Stromal cell of bone marrow (primary cell): ENCODE measurements around the gene OR10H5.
"Not testable (repeated sequence)": the region's sequence is repeated elsewhere in the genome, so short reads cannot be mapped to it uniquely, and the experiment has no call there.

Source experiments
- DNase-seq: peaks from one replicate; pipeline ENCODE4 v3.0.0-alpha.2; 2012; ENCODE audit warnings: low read depth

Gene OR10H5

GRCh38 chr19:15787611-15788155, at the start of gene OR10H5:
Gene OR10H5, plus strand, starts transcription at chr19:15787661. Its CDS starts 6,388 bp downstream, at chr19:15794049.
- no peak for DNase-seq

GRCh38 chr19:15737722-15738121, 49.7 kb upstream of the OR10H5 start, which contains the start of gene OR10H3:
Gene OR10H3, plus strand, starts transcription at chr19:15737985. Its CDS starts 3,408 bp downstream, at chr19:15741393.
- no peak for DNase-seq

GRCh38 chr19:15740785-15741184, 46.7 kb upstream of the OR10H5 start:
- DNase-seq, result no peak

- no peak for DNase-seq
These were observed 39.2 kb upstream of the OR10H5 start for GRCh38 chr19:15748239-15748638.

- DNase-seq, result no peak
These were observed 29.1 kb upstream of the OR10H5 start for GRCh38 chr19:15758379-15758778.

- no peak for DNase-seq
These were observed 27.4 kb upstream of the OR10H5 start for GRCh38 chr19:15759962-15760565.

GRCh38 chr19:15769586-15769985, 17.9 kb upstream of the OR10H5 start:
- DNase-seq, result no peak

- not testable (repeated sequence) for DNase-seq
These were observed 13.3 kb upstream of the OR10H5 start for GRCh38 chr19:15774159-15774558.

GRCh38 chr19:15775249-15775648, 12.2 kb upstream of the OR10H5 start:
- DNase-seq, result no peak

GRCh38 chr19:15776264-15776663, 11.2 kb upstream of the OR10H5 start:
- DNase-seq, result no peak

- DNase-seq, result no peak
These were observed 10.2 kb upstream of the OR10H5 start for GRCh38 chr19:15776991-15777970.

- peak; percentile 14 for DNase-seq
These were observed 7.5 kb upstream of the OR10H5 start for GRCh38 chr19:15779756-15780476.

GRCh38 chr19:15780610-15781418, 6.6 kb upstream of the OR10H5 start:
- DNase-seq, result no peak

GRCh38 chr19:15781661-15782060, 5.8 kb upstream of the OR10H5 start:
- no peak for DNase-seq

- DNase-seq, result no peak
These were observed 5.2 kb upstream of the OR10H5 start for GRCh38 chr19:15782211-15782610.

- not testable (repeated sequence) for DNase-seq
These were observed 4.6 kb upstream of the OR10H5 start for GRCh38 chr19:15782896-15783295.

- DNase-seq, result no peak
These were observed 1.3 kb downstream of the OR10H5 start for GRCh38 chr19:15788594-15789270.

- DNase-seq, result no peak
These were observed 2.6 kb downstream of the OR10H5 start for GRCh38 chr19:15790096-15790495.

GRCh38 chr19:15794279-15794678, 6.8 kb downstream of the OR10H5 start:
- DNase-seq, result not testable (repeated sequence)

- DNase-seq, result no peak
These were observed 22.9 kb downstream of the OR10H5 start for GRCh38 chr19:15810335-15810734.

- DNase-seq, result no peak
These were observed 24.0 kb downstream of the OR10H5 start for GRCh38 chr19:15811476-15811875.
